ENCODE measurements around the gene DUSP9. TPM values are rescaled to one million over a fixed set of nuclear protein-coding genes. Genes with fewer than 3 reads are reported as not detected.

Gene DUSP9
- total RNA-seq, 4 donors from 2014 or later, result 0.22 to 0.38 (median 0.34) TPM; not detected in 1

- TF ChIP-seq, protein P1, sequence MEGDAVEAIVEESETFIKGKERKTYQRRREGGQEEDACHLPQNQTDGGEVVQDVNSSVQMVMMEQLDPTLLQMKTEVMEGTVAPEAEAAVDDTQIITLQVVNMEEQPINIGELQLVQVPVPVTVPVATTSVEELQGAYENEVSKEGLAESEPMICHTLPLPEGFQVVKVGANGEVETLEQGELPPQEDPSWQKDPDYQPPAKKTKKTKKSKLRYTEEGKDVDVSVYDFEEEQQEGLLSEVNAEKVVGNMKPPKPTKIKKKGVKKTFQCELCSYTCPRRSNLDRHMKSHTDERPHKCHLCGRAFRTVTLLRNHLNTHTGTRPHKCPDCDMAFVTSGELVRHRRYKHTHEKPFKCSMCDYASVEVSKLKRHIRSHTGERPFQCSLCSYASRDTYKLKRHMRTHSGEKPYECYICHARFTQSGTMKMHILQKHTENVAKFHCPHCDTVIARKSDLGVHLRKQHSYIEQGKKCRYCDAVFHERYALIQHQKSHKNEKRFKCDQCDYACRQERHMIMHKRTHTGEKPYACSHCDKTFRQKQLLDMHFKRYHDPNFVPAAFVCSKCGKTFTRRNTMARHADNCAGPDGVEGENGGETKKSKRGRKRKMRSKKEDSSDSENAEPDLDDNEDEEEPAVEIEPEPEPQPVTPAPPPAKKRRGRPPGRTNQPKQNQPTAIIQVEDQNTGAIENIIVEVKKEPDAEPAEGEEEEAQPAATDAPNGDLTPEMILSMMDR (IDR thresholded peaks at IDR 0.05; ENCODE audit: low read depth), result no peak
These were observed 10.2 kb downstream of the DUSP9 start for GRCh38 chrX:153657161-153657560.

GRCh38 chrX:153659268-153659667 lies 12.3 kb downstream of the DUSP9 start:
- TF ChIP-seq, protein P1 (IDR thresholded peaks at IDR 0.05; ENCODE audit: low read depth), result no peak

DNA sequence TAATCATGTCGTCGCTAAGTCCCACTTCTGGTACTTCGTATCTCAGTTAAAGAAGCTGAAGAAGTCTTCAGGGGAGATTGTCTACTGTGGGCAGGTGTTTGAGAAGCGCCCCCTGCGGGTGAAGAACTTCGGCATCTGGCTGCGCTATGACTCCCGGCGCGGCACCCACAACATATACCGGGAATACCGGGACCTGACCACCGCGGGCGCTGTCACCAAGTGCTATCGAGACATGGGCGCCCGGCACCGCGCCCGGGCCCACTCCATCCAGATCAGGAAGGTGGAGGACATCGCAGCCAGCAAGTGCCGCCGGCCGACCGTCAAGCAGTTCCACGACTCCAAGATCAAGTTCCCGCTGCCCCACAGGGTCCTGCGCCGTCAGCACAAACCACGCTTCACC lies 15.3 kb downstream of the DUSP9 start:
- TF ChIP-seq, protein P1 (IDR thresholded peaks at IDR 0.05; ENCODE audit: low read depth), result no peak

GRCh38 chrX:153665726-153666306 lies 18.8 kb downstream of the DUSP9 start:
- TF ChIP-seq, protein P1 (IDR thresholded peaks at IDR 0.05; ENCODE audit: low read depth), result no peak

GRCh38 chrX:153667281-153667955 lies 20.4 kb downstream of the DUSP9 start:
- TF ChIP-seq, protein P1 (IDR thresholded peaks at IDR 0.05; ENCODE audit: low read depth), result no peak

GRCh38 chrX:153667956-153668396 lies 21.0 kb downstream of the DUSP9 start:
- TF ChIP-seq, protein P1 (IDR thresholded peaks at IDR 0.05; ENCODE audit: low read depth), result no peak

DNA sequence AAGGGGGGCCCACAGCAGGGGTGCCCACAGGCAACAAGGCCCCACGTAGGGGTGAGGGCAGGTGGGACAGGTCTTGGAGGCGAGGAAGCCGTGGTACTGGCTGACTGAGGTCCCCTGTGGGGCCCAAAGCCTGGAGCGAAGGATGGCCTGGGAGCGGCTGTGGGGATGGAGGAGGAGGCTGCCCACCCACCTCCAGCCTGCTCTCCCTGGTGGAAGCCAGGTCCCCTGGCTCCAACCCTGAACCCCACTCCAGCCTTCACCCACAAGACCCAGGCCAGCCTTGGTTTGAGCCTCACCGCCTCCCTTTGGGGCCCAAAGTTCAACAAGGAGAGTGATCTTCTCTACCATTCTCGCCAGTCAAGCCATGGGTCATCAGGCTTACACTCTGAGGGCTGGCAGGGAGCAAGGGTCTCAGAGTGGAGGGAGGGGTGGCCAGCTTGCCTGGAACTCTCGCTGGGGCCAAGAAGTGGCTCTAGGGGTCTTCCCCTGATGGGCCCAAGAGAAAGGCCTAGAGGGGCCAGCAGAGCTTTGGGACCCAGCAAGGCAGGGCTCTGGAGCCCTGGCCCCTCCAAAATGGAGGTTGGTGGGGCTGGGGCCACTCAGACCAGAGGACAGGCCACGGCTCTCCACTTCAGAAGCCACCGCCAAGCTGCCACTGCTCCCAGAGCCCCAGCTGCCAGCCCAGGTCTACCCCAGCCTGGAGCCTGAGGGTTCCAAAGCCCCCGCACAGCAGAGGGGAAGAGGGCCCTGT lies 21.6 kb downstream of the DUSP9 start:
- TF ChIP-seq, protein P1 (IDR thresholded peaks at IDR 0.05; ENCODE audit: low read depth), result no peak
